WI38 (cell line): ENCODE measurements around the gene KCNIP1.

ENCODE experiments used
- H3K4me3 ChIP-seq: 2 replicates; pipeline ENCODE4 v1.5.1; 2011; ENCODE audit warnings: low read depth, mild to moderate bottlenecking, control low read depth, low read length
- TF ChIP-seq, protein P1 (sequence below): IDR thresholded peaks from 2 replicates; pipeline ENCODE4 v1.5.1; 2012; ENCODE audit warnings: low read depth, mild to moderate bottlenecking, control low read depth, low read length

Gene KCNIP1

DNA sequence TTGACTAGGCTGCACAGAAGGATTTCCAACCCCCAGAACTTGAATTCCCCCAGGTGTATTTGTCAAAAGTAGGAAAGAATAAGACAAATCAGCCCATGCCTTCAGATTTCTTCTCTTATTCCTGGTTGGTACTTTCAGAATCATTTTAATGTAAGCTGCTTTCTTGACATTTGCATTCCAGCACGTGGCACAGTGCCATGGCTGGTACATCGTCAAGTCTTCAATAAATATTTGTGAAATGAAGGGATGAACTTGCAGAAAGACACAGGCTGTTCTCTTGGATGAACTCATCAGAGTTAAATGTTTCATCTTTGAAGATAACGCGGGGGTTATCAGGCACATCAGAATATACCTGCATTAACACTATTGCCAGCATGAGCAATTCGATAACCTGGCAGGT lies 14.5 kb downstream of the KCNIP1 start:
- TF ChIP-seq, protein P1, sequence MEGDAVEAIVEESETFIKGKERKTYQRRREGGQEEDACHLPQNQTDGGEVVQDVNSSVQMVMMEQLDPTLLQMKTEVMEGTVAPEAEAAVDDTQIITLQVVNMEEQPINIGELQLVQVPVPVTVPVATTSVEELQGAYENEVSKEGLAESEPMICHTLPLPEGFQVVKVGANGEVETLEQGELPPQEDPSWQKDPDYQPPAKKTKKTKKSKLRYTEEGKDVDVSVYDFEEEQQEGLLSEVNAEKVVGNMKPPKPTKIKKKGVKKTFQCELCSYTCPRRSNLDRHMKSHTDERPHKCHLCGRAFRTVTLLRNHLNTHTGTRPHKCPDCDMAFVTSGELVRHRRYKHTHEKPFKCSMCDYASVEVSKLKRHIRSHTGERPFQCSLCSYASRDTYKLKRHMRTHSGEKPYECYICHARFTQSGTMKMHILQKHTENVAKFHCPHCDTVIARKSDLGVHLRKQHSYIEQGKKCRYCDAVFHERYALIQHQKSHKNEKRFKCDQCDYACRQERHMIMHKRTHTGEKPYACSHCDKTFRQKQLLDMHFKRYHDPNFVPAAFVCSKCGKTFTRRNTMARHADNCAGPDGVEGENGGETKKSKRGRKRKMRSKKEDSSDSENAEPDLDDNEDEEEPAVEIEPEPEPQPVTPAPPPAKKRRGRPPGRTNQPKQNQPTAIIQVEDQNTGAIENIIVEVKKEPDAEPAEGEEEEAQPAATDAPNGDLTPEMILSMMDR: no peak
- no peak overlapping the region for H3K4me3 ChIP-seq

GRCh38 chr5:170519549-170519948 lies 15.7 kb downstream of the KCNIP1 start:
- no peak overlapping the region for H3K4me3 ChIP-seq
- TF ChIP-seq, protein P1: no peak

DNA sequence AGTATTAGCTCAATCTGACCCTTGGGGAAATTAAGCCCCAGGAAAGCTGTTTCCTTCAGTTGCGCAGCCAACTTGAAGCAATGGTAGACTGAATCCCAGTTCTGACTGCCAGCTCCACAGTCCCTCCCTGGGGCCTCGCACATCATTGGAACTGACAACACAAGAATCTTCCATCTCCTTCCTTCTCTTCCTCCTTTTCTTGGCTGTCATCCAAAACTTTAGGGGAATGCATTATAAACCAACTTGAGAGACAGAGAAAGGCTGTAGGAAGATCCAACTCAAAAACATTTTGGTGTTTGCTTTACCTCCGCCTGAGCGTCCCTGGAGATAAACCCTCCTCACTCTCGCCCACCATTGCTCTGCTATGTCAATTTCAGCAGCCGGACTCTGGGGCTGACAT lies 16.6 kb downstream of the KCNIP1 start:
- H3K4me3 ChIP-seq: no peak overlapping the region
- TF ChIP-seq, protein P1: no peak

- TF ChIP-seq, protein P1: no peak
- H3K4me3 ChIP-seq: no peak overlapping the region
Measured at GRCh38 chr5:170522211-170523141, 18.7 kb downstream of the KCNIP1 start.

DNA sequence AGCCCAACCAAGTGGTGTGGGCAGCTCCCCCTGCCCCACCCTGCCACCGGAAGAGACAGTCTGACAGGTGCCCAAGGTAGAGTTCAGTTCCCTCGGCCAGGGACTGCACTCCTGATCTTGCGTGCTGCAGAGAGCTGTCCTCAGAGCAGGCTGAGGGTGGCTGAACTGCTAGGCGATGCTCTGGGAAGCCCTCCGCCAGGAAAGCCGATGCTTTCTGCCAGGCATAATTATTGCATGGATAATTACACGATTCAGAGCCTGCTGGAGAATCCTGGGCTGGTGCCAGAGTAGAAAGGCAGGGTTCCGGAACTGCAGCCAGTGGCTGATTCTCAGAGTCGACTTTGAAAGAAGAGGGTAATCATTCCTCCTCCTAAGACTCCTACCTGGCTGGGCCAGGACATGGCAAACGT lies 19.3 kb downstream of the KCNIP1 start:
- no peak overlapping the region for H3K4me3 ChIP-seq
- TF ChIP-seq, protein P1: no peak

- no peak overlapping the region for H3K4me3 ChIP-seq
- TF ChIP-seq, protein P1: no peak
Measured at GRCh38 chr5:170523830-170524229, 20.0 kb downstream of the KCNIP1 start.

DNA sequence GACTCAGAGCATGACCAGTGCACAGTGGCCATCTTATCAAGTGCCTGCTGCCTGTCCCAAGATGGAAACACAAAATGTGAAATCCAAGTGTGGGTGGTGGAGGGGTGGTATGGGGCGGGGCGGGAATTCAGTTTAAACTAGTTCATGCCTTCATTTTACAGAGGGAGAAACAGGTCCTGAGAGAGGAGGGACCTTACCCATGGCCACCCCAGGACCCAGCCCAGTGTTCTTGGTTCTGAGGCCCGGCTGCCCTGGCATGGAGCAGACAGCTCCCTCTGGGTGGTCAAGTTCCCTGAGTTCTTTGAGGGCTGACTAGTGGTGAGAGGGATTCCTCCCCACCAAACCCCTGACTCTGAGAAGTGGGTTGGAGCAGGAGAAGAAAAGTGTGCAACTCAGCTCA lies 20.8 kb downstream of the KCNIP1 start:
- TF ChIP-seq, protein P1: no peak
- H3K4me3 ChIP-seq: no peak overlapping the region
